Kidney (tissue), 14 donors: Measurements from ENCODE around the gene SPDYE1. TPM values are rescaled to one million over a fixed set of nuclear protein-coding genes. Genes with fewer than 3 reads are reported as not detected.

Experiments
- DNase-seq, 5 donors: peaks; one replicate each; pipeline ENCODE4 v3.0.0-alpha.2; 2013 to 2020
- FAIRE-seq: peaks from 2 replicates; lab custom pipeline; 2012; peaks lifted over from hg19 to GRCh38; lab: Jason Lieb, UNC
- H3K27ac ChIP-seq, 2 donors: one replicate each; pipeline ENCODE4 v1.7.0; 2013; ENCODE audit warnings: low read depth in 2 of 2, low read length in 2 of 2, inconsistent platforms in 1 of 2
- H3K27me3 ChIP-seq: one replicate; pipeline ENCODE4 v1.7.1; 2013; ENCODE audit warnings: low read length, inconsistent platforms; ENCODE audit not compliant: control insufficient read depth, insufficient read depth
- H3K36me3 ChIP-seq, 3 donors: one replicate each; pipeline versions ENCODE4 v1.7.0 to v1.7.1; 2013; ENCODE audit warnings: low read length in 3 of 3, control low read depth in 1 of 3, inconsistent platforms in 1 of 3; ENCODE audit not compliant: insufficient read depth in 3 of 3, control insufficient read depth in 2 of 3
- H3K4me1 ChIP-seq, 3 donors: one replicate each; pipeline versions ENCODE4 v1.7.0 to v1.7.1; 2013; ENCODE audit warnings: low read length in 3 of 3, inconsistent platforms in 1 of 3, low read depth in 1 of 3; ENCODE audit not compliant: control insufficient read depth in 2 of 3, insufficient read depth in 2 of 3
- H3K4me3 ChIP-seq, 3 donors: one replicate each; pipeline versions ENCODE4 v1.7.0 to v1.8.1; 2013; ENCODE audit warnings: low read length in 3 of 3, control low read depth in 1 of 3, inconsistent platforms in 1 of 3
- H3K9ac ChIP-seq, 3 donors: one replicate each; pipeline versions ENCODE4 v1.7.0 to v1.7.1; 2013; ENCODE audit warnings: low read length in 3 of 3, control low read depth in 1 of 3, inconsistent platforms in 1 of 3
- H3K9me3 ChIP-seq, 3 donors: one replicate each; pipeline versions ENCODE4 v1.7.0 to v1.7.1; 2013; ENCODE audit warnings: low read length in 3 of 3, control low read depth in 1 of 3, inconsistent platforms in 1 of 3; ENCODE audit not compliant: control insufficient read depth in 2 of 3, insufficient read depth in 1 of 3
- intact Hi-C: fragments of 100-400 bp; cut with DNase I; formaldehyde crosslinking; loops from one replicate; pipeline ENCODE4 v1.11.1; 2022
- polyA plus RNA-seq: library from polyadenylated mRNA; stranded (reverse); fragments of 350-450 nt; fragmentation: Illumina TruSeq; extraction: RNeasy Lipid Tissue Mini Kit (QIAGEN cat#74804); gene quantifications from one replicate; pipeline ENCODE4 v1.2.3, GENCODE V29; 2014; ENCODE audit warnings: low read depth, low replicate concordance; ENCODE audit not compliant: insufficient read depth
- total RNA-seq: library from RNA; stranded (reverse); fragmentation: NEBNext Ultra II Directional; extraction: Animal tissue kit (Norgen Biotek cat#: 25700); gene quantifications from one replicate; pipeline ENCODE4 v1.2.1, GENCODE V29; 2021
- TF ChIP-seq, protein P1 (sequence below): IDR thresholded peaks from 3 replicates; pipeline ENCODE4 v1.5.1; 2012; ENCODE audit warnings: mild to moderate bottlenecking, moderate library complexity, borderline replicate concordance; ENCODE audit not compliant: insufficient read depth; ENCODE audit errors: extremely low read depth
- donor health status: control.
- donor health status: control.
- donor health status: control.
- donor health status: control.
- donor health status: control.
- donor health status: DM: yes; HTN: yes; CAD: no.
- donor health status: Normal renal cell carcinoma (clear cell type).

Gene SPDYE1
- total and polyA plus RNA-seq, 2 donors from 2014 or later = not detected

DNA sequence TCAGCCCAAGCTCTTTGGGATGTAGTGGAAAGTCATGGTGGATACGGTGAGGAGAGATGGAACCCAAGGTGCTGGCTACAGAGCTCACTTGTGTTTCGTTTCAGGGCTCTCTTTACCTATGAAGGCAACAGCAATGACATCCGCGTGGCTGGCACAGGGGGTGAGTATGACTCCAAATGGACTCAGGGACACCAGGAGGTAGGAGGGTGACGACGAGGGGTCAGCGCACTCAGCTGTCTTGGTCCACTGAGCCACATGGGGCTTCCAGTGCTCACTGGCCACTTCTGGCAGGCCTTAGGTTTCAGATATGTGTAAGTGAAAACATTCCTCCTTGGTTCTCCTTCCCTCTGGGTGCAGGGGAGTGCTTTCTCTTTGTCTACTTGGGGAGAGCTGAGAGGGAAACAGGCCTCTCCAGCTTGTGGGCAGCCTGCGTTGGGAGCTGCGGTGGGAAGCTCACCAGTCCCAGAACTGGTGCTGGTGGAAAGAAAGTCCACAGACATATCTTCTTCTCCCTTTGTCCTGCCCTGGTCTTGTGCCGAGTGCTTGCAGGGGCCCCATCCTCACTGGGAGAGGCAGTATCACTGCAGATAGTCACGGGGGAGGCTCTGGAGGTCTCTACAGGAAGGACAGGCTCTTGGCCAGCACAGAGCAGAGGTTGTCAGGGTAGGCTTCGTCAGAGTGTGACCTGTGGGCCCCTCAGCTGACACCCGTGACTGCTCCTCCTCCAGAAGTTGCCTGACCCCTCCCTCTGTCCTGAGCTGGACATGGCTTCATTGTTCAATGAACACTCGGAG is 52.6 kb downstream of the SPDYE1 start:
- Histone ChIP-seq H3K36me3 (peaks cover 2 to 28% (median 20%) of the 10 kb centered on the region in 3 donors), H3K4me3 (no peak overlapping the region), H3K9ac (no peak overlapping the region), H3K9me3 (no peaks in the 10 kb centered on the region), H3K27ac (no peak overlapping the region), H3K27me3 (no peaks in the 10 kb centered on the region), H3K4me1 (peaks cover 0 to 15% (median 9%) of the 10 kb centered on the region in 3 donors)
- DNase-seq (peak in 2 of 5 donors; percentile 16 to 59), FAIRE-seq (no peak)
- TF ChIP-seq, protein P1, sequence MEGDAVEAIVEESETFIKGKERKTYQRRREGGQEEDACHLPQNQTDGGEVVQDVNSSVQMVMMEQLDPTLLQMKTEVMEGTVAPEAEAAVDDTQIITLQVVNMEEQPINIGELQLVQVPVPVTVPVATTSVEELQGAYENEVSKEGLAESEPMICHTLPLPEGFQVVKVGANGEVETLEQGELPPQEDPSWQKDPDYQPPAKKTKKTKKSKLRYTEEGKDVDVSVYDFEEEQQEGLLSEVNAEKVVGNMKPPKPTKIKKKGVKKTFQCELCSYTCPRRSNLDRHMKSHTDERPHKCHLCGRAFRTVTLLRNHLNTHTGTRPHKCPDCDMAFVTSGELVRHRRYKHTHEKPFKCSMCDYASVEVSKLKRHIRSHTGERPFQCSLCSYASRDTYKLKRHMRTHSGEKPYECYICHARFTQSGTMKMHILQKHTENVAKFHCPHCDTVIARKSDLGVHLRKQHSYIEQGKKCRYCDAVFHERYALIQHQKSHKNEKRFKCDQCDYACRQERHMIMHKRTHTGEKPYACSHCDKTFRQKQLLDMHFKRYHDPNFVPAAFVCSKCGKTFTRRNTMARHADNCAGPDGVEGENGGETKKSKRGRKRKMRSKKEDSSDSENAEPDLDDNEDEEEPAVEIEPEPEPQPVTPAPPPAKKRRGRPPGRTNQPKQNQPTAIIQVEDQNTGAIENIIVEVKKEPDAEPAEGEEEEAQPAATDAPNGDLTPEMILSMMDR = no peak
- intact Hi-C loops = no loop called here

DNA sequence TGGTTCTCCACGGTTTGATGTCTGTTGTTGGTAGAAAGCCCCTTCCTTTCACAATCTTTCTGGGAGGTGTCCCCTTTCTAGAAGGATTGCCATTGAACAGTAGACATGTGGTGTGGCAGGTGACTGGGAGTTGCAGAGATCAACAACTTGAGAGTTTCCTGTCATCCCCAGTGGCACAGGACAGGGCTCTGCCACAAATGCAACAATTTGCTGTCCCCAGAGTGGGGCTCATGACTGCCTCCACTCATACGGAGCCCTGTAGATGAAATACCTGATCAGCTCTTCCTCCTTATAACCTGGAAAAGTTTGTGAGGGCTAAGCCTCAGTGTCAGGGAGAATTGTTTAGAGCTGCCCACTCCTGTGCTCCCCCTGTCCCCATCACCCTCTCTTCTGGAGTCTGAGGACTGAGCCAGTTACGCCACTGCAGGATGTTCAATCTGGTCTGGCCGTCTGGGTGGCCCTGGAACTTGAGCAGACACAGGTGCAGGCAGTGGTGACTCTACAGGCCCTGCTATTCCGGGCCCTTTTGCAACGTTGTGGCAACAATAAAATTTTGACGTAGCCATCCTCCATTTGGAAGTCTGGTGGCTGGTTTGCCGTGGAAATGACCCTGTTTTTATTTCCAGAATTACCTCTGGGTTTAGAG is 53.3 kb downstream of the SPDYE1 start:
- TF ChIP-seq, protein P1 = no peak
- H3K9ac ChIP-seq = no peak overlapping the region
- intact Hi-C loops = no loop called here
- FAIRE-seq (no peak), DNase-seq (peak in 1 of 5 donors; percentile 7)
- peaks cover 0 to 10% (median 2%) of the 10 kb centered on the region in 3 donors for H3K4me1 ChIP-seq
- no peak overlapping the region for H3K27ac ChIP-seq
- H3K4me3 ChIP-seq = no peak overlapping the region
- no peaks in the 10 kb centered on the region for H3K27me3 ChIP-seq
- H3K9me3 ChIP-seq = no peaks in the 10 kb centered on the region
- H3K36me3 ChIP-seq = peaks cover 3 to 30% (median 20%) of the 10 kb centered on the region in 3 donors

DNA sequence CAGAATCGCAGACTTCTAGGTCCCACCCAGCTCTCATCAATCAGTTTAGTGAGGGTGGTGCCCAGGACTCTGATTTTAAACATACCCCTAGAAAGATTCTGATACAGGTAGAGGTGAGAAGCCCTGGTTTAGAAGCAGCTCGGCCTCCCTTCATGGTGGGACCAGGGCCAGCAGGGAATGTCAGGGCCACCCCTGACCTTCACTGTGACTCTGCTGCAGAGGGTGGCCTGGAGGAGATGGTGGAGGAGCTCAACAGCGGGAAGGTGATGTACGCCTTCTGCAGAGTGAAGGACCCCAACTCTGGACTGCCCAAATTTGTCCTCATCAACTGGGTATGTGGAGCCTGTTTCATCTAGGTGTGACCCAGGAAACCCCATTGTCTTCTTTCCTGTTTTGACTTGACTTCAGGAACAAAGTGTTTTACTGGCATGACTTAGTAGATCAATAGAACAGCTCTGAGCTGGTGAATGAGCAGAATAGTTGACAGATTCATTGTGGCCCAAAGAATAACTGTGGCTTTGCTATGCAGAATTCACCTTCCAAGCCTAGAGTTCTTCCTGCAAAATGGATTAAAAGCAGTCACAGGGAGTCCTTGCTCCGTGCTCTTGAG is 54.0 kb downstream of the SPDYE1 start:
- H3K4me3 ChIP-seq = no peak overlapping the region
- intact Hi-C loops = no loop called here
- peaks cover 4 to 36% (median 27%) of the 10 kb centered on the region in 3 donors for H3K36me3 ChIP-seq
- H3K27ac ChIP-seq = no peak overlapping the region
- peaks cover 0 to 5% (median 0%) of the 10 kb centered on the region in 3 donors for H3K4me1 ChIP-seq
- H3K9me3 ChIP-seq = no peaks in the 10 kb centered on the region
- TF ChIP-seq, protein P1 = no peak
- H3K27me3 ChIP-seq = no peaks in the 10 kb centered on the region
- FAIRE-seq (no peak), DNase-seq (peak in 1 of 5 donors; percentile 9)
- no peak overlapping the region for H3K9ac ChIP-seq
